Activated naive CD8-positive, alpha-beta T cell treated with anti-CD3 and anti-CD28 coated beads, Interleukin-2, amount 10 ng/mL, durations not matched to agents 7 days and 5 days (primary cell): ENCODE data around the gene GMFB. TPM values are rescaled to one million over a fixed set of nuclear protein-coding genes. Genes with fewer than 3 reads are reported as not detected.

Experiments used
- ATAC-seq: fragments of 150-1000 bp; cut with Tn5 transposase; one replicate; pipeline ENCODE4 v1.10.0; 2021; ENCODE audit warnings: low read depth, moderate library complexity
- POLR2A ChIA-PET: fragments of 350-600 bp; sonication (Branson Sonifier 250); formaldehyde crosslinking; loops from one replicate; lab custom pipeline; 2021; ENCODE audit warnings: antibody characterized with exemption; lab: Charles Lee
- DNase-seq: peaks from one replicate; pipeline ENCODE4 v3.0.0; 2021
- H3K27ac Mint-ChIP-seq: one replicate; pipeline ENCODE4 v1.8.0; 2022; ENCODE audit warnings: mild to moderate bottlenecking, mixed read lengths
- H3K27me3 Mint-ChIP-seq: one replicate; pipeline ENCODE4 v1.8.0; 2022; ENCODE audit warnings: mild to moderate bottlenecking, moderate library complexity, mixed read lengths
- H3K36me3 Mint-ChIP-seq: one replicate; pipeline ENCODE4 v1.8.0; 2021; ENCODE audit warnings: mild to moderate bottlenecking, mixed read lengths
- H3K4me1 Mint-ChIP-seq: one replicate; pipeline ENCODE4 v1.8.0; 2021; ENCODE audit warnings: mixed read lengths
- H3K4me3 Mint-ChIP-seq: one replicate; pipeline ENCODE4 v1.8.0; 2022; ENCODE audit warnings: mild to moderate bottlenecking, moderate library complexity, mixed read lengths
- H3K9me3 Mint-ChIP-seq: one replicate; pipeline ENCODE4 v1.8.0; 2021; ENCODE audit warnings: mixed read lengths
- total RNA-seq, 2 experiments: library from RNA; stranded (reverse); gene quantifications; one replicate each; pipeline ENCODE4 v1.2.3, GENCODE V29; 2021

The GMFB gene
- total RNA-seq, 2 experiments from 2014 or later: 31.3 to 36.4 TPM

DNA sequence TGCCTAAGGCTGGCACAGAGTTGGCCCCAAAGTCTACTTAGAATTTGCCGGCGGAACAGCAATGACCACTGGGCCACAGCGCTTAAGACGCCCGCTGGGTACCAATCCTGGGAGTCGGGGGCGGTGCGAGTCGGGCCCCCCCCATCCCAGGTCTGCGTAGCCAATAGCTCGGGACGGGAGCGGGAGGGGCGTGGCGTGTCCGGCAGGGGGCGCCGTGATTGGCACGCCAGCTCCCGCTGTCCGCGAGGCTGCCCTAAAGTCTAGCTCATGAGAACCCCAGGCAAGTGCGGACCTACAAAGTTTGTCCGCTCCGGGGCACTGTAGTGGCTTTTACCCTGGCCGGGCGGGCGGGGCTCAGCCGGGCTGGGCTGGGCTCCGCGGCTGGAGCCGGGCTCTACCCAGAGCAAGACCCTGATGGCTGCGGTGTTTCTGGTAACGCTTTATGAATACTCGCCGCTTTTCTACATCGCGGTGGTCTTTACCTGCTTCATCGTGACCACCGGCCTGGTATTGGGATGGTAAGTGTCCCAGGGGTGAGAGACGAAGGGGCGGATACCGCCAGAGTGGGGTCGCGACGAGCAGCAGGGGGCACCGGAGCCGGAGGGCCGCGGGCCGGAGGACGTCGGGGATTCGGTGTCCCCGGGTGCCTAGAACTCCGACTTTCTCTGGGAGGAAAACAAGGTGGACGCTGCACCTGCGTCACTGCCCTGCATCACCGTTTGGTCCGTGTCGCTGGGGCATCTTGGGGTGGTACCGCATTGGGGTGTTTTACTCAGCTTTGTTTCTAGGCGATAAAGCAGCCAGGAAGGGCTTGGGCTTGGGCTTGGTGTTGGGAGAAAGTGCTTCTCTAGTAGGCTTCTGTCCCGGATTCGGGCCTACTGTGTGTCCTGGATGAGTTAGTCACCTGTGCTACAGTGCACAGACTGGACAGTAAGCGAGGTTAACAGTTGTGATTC lies 21.0 kb upstream of the GMFB start, which contains the start of gene CGRRF1:
Gene CGRRF1, plus strand, starts transcription at position 361 of the 956 bp plus-strand sequence. Its CDS starts 54 bp downstream, at position 415.
- Mint-ChIP-seq H3K4me1 (peaks cover 30% of the 10 kb centered on the region), H3K4me3 (peak within 1 kb of the TSS; percentile 95), H3K27me3 (peaks cover 5% of the 10 kb centered on the region), H3K36me3 (peaks cover 8% of the 10 kb centered on the region), H3K27ac (peak within 1 kb of the TSS; percentile 90), H3K9me3 (no peaks in the 10 kb centered on the region)
- ATAC-seq: peak; percentile 100
- POLR2A ChIA-PET: interaction anchor here (0.6 to 2.9 kb wide), 6 partner anchors 17 to 266 kb away, joined by 3 to 17 read pairs (median 4); partner anchors contain the start of genes CDKN3, GMFB and SAMD4A
- peak; percentile 98 for DNase-seq

DNA sequence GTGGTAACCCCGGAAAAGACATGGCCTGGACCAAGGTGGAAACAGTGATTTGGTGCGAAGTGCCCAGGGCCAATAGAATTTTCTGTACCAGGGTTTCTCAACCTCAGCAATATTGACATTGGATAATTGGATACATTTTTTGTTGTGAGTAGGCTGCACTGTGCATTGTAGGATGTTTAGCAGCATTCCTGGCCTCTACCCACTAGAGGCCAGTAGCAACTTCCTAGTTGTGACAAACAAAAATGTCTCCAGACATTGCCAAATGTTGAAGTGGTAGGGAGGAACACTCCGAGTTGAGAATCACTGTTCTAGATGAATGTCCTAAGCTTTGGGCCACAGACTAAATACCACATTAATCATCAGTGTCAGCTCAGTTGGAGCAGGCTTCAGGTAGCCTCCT lies 14.7 kb upstream of the GMFB start:
- ATAC-seq: no peak

GRCh38 chr14:54502602-54503001 lies 13.8 kb upstream of the GMFB start:
- Mint-ChIP-seq H3K4me3 (no peak overlapping the region), H3K27me3 (peaks cover 28% of the 10 kb centered on the region), H3K4me1 (peaks cover 2% of the 10 kb centered on the region), H3K36me3 (no peaks in the 10 kb centered on the region), H3K9me3 (no peaks in the 10 kb centered on the region), H3K27ac (no peak overlapping the region)
- POLR2A ChIA-PET: no interaction called here
- ATAC-seq (no peak), DNase-seq (no peak)

More for the DNA sequence above, 14.7 kb upstream of the GMFB start:
- Mint-ChIP-seq H3K4me3 (no peak overlapping the region), H3K27ac (no peak overlapping the region), H3K27me3 (peaks cover 26% of the 10 kb centered on the region), H3K4me1 (peaks cover 2% of the 10 kb centered on the region), H3K9me3 (no peaks in the 10 kb centered on the region), H3K36me3 (no peaks in the 10 kb centered on the region)
- DNase-seq: no peak
- POLR2A ChIA-PET: no interaction called here

- DNase-seq (no peak), ATAC-seq (no peak)
- H3K36me3 Mint-ChIP-seq: no peaks in the 10 kb centered on the region
- H3K27me3 Mint-ChIP-seq: peaks cover 31% of the 10 kb centered on the region
- no peak overlapping the region for H3K4me3 Mint-ChIP-seq
- no peak overlapping the region for H3K27ac Mint-ChIP-seq
- no peaks in the 10 kb centered on the region for H3K9me3 Mint-ChIP-seq
- POLR2A ChIA-PET: interaction anchor here (0.7 kb wide), 1 partner anchor 106 kb away, joined by 3 read pairs; no protein-coding TSS in a partner anchor
- H3K4me1 Mint-ChIP-seq: peaks cover 2% of the 10 kb centered on the region
Measured at GRCh38 chr14:54501480-54501879, 12.7 kb upstream of the GMFB start.

DNA sequence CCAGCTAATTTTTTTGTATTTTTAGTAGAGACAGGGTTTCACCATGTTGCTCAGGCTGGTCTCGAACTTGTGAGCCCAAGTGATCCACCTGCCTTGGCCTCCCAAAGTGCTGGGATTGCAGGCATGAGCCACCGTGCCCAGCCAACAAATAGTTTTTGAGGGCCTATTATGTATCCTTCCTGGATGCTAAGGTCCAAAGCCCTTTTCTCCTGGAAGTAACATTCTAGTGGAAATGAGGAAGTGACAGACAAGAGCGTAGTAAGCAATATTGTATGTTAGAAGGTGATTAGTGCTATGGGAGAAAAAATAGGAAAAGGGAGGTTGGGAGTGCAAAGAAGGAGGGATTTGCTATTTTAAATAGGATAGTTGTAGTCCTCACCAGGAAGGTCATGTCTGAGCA lies 12.0 kb upstream of the GMFB start:
- Mint-ChIP-seq H3K27me3 (peaks cover 31% of the 10 kb centered on the region), H3K9me3 (no peaks in the 10 kb centered on the region), H3K27ac (no peak overlapping the region), H3K4me1 (peaks cover 4% of the 10 kb centered on the region), H3K4me3 (no peak overlapping the region), H3K36me3 (no peaks in the 10 kb centered on the region)
- POLR2A ChIA-PET: no interaction called here
- ATAC-seq (no peak), DNase-seq (no peak)

DNA sequence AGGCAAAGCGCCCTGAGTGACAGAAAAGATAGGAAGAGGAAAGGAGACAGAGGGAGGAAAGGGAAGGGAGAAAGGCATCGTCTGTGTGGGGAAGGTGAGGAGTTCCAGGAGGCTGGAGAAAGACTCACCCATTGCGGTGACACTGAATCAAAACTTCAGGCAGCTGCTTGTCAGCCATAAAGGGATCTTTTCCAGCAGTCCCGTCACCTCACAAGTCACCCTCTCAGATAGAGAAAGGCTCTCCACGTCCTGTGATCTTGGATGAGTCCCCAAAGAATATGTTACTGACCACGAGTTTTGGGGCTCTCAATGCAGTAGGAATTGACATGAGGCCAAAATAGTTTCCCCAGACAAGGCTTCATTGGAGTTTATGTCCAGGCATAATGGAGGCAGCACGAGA lies 9.8 kb upstream of the GMFB start:
- no peaks in the 10 kb centered on the region for H3K9me3 Mint-ChIP-seq
- peaks cover 26% of the 10 kb centered on the region for H3K27me3 Mint-ChIP-seq
- no peak overlapping the region for H3K27ac Mint-ChIP-seq
- H3K36me3 Mint-ChIP-seq: no peaks in the 10 kb centered on the region
- H3K4me1 Mint-ChIP-seq: peaks cover 4% of the 10 kb centered on the region
- no peak overlapping the region for H3K4me3 Mint-ChIP-seq
- POLR2A ChIA-PET: no interaction called here
- DNase-seq (no peak), ATAC-seq (no peak)

- H3K4me1 Mint-ChIP-seq: peaks cover 4% of the 10 kb centered on the region
- ATAC-seq (no peak), DNase-seq (no peak)
- no peak overlapping the region for H3K4me3 Mint-ChIP-seq
- POLR2A ChIA-PET: no interaction called here
- no peaks in the 10 kb centered on the region for H3K9me3 Mint-ChIP-seq
- peaks cover 26% of the 10 kb centered on the region for H3K27me3 Mint-ChIP-seq
- no peaks in the 10 kb centered on the region for H3K36me3 Mint-ChIP-seq
- H3K27ac Mint-ChIP-seq: no peak overlapping the region
Measured at GRCh38 chr14:54498095-54498531, 9.3 kb upstream of the GMFB start.

- POLR2A ChIA-PET: interaction anchor here (0.7 kb wide), 2 partner anchors 159 to 530 kb away, joined by 3 to 4 read pairs; no protein-coding TSS in a partner anchor
- H3K36me3 Mint-ChIP-seq: no peaks in the 10 kb centered on the region
- no peak overlapping the region for H3K27ac Mint-ChIP-seq
- peaks cover 26% of the 10 kb centered on the region for H3K27me3 Mint-ChIP-seq
- DNase-seq: no peak
- peaks cover 3% of the 10 kb centered on the region for H3K4me1 Mint-ChIP-seq
- no peaks in the 10 kb centered on the region for H3K9me3 Mint-ChIP-seq
- ATAC-seq: no peak
- no peak overlapping the region for H3K4me3 Mint-ChIP-seq
Measured at GRCh38 chr14:54497224-54497623, 8.4 kb upstream of the GMFB start.

DNA sequence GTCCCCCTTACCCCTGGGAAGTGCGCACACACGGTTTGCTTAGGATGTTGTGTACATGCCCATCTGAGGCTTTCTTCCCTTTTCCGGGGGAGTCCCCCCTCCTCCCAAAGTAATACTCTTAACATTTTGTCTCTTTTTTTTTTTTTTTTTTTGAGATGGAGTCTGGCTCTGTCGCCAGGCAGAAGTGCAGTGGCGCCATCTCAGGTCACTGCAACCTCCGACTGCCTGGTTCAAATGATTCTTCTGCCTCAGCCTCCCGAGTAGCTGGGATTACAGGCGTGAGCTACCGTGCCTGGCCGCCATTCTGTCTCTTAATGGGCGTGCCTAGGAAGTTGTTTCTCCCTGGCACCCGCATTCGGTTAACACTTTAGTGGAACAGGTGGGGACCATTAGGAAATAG lies 4.5 kb upstream of the GMFB start:
- ATAC-seq (no peak), DNase-seq (no peak)
- POLR2A ChIA-PET: no interaction called here

DNA sequence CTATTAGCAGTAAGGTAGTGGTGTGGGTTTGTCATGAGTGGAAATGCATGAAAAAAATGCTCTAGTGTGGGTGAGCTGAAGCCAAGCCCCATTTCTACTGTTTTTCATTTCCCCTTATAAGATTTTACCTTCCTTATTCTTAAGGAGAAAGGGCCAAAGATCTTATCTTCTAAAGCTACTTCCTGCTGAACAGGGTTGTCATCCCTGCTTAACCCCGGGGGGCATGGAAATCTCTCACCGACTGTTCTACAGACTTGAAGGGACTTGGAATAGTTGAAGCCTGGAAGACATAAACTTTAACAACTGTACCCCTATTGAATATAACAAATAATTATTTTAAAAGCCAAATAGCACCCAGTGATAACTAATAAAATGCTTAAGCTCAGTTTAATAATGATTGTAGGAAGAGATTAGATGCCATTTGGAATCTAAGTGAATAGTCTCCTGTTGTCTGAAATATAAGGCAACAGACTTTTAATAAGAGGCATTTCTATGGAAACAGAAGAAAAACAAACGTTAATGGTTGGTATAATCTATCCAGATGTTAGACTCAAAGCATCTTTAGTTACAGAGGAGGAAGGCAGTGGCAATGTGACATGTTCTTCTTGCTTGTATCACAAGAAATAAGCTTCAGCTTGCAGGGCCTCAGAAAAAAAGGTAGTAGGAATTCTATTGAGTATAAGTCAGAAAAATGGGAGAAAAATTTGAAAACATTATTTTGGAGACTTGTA lies 1.8 kb upstream of the GMFB start:
- ATAC-seq (no peak), DNase-seq (no peak)
- Mint-ChIP-seq H3K36me3 (peaks cover 4% of the 10 kb centered on the region), H3K27ac (no peak overlapping the region), H3K4me1 (peaks cover 28% of the 10 kb centered on the region), H3K9me3 (no peaks in the 10 kb centered on the region), H3K27me3 (no peaks in the 10 kb centered on the region), H3K4me3 (no peak overlapping the region)
- POLR2A ChIA-PET: no interaction called here

More for the DNA sequence above, 4.5 kb upstream of the GMFB start:
- Mint-ChIP-seq H3K4me3 (no peak overlapping the region), H3K4me1 (peaks cover 17% of the 10 kb centered on the region), H3K27ac (no peak overlapping the region), H3K36me3 (no peaks in the 10 kb centered on the region), H3K9me3 (no peaks in the 10 kb centered on the region), H3K27me3 (peaks cover 7% of the 10 kb centered on the region)

DNA sequence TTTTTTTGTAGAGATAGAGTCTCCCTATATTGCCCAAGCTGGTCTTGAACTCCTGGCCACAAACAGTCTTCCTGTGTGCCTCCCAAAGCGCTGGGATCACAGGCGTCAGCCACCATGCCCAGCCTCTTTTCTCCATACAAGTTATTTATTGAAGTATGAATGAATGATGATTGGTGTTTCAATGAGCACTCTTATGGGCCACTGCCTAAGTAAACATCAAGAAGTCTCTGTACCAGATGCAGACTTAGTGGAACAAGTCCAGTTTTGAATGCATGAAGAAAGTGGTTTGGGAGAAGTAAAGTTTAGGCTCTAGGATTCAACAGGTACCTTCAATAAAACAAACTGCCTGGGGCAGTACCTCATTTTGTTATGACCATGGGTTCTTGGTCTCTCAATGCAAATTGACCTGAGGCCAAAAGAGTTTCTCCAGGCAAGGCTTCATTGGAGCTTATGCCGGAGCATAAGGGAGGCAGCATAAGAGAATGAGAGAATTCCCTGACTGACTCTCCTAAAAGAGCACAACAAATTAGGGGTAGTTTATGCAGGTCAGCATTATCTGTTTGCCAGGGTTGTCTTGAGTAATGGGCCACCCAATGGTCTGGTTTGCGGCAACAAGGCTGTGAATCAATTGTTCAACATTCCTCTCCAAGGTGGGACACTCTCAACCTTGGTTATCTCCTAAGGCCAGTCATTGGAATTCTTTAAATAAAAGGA lies 1.1 kb upstream of the GMFB start:
- no peaks in the 10 kb centered on the region for H3K9me3 Mint-ChIP-seq
- ATAC-seq: no peak
- H3K36me3 Mint-ChIP-seq: peaks cover 7% of the 10 kb centered on the region
- POLR2A ChIA-PET: interaction anchor here (0.7 to 2.0 kb wide), 2 partner anchors 76 to 1705 kb away, joined by 4 to 8 read pairs; partner anchors contain the start of gene SAMD4A
- peak overlapping the region; percentile 95 for H3K27ac Mint-ChIP-seq
- DNase-seq: no peak
- no peaks in the 10 kb centered on the region for H3K27me3 Mint-ChIP-seq
- peak overlapping the region; percentile 98 for H3K4me3 Mint-ChIP-seq
- peaks cover 34% of the 10 kb centered on the region for H3K4me1 Mint-ChIP-seq

DNA sequence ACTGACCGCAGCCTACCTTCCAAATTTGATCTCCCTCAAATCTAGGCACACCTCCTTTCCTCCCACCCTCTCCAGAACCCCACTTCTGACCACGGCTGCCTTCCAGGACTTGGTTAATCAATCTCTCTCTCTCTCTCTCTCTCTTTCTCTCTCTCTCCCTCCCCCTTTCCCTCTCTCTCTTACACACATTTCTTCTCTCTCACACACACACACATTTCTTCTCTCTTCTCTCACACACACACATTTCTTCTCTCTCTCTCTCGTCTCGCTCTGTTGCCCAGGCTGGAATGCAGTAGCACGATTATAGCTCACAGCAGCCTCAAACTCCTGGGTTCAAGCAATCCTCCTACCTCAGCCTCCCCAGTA lies 521 bp upstream of the GMFB start:
- Mint-ChIP-seq H3K4me1 (peaks cover 37% of the 10 kb centered on the region), H3K27ac (peak overlapping the region; percentile 95), H3K4me3 (peak overlapping the region; percentile 98), H3K27me3 (no peaks in the 10 kb centered on the region), H3K9me3 (no peaks in the 10 kb centered on the region), H3K36me3 (peaks cover 10% of the 10 kb centered on the region)
- DNase-seq (no peak), ATAC-seq (no peak)
- POLR2A ChIA-PET: interaction anchor here (0.7 to 2.0 kb wide), 3 partner anchors 77 to 1705 kb away, joined by 4 to 8 read pairs (median 6); partner anchors contain the start of gene SAMD4A
